ENCODE data around the gene UBE2L5. TPM values are rescaled to one million over a fixed set of nuclear protein-coding genes. Genes with fewer than 3 reads are reported as not detected.
A peak's percentile ranks its signal among the peaks of the same experiment; 100 is the strongest.

UBE2L5 gene
- total and polyA plus RNA-seq, 2 experiments from 2014 or later = not detected

- no peaks in the 10 kb centered on the region for H3F3A ChIP-seq (replicated peaks; ENCODE audit: low read depth)
- peak overlapping the region; percentile 75 for H3K4me2 ChIP-seq
- peaks cover 25% of the 10 kb centered on the region; the same call in 2 of the 3 replicates for H3K4me1 Mint-ChIP-seq
- H3K27me3 ChIP-seq (ENCODE audit: insufficient read depth) = no peaks in the 10 kb centered on the region
- no peaks in the 10 kb centered on the region for H3K27me3 Mint-ChIP-seq (ENCODE audit: insufficient read depth, low read depth, poor library complexity)
- no peaks in the 10 kb centered on the region for H3K36me3 ChIP-seq (ENCODE audit: insufficient read depth)
- H3K36me3 Mint-ChIP-seq (ENCODE audit: low read depth) = no peaks in the 10 kb centered on the region
- peak overlapping the region; percentile 84 for H3K27ac Mint-ChIP-seq
- TF ChIP-seq ZNF114 (CRISPR knock-in tag; IDR thresholded peaks at IDR 0.05) (no peak), POLR2AphosphoS5 (IDR thresholded peaks at IDR 0.05; ENCODE audit: low read depth) (peak; percentile 46; the same call in 1 of the 2 replicates)
- peak overlapping the region; percentile 74 for H3K4me3 Mint-ChIP-seq
- H3K27ac ChIP-seq (ENCODE audit: low read depth) = peak overlapping the region; percentile 64
- H3K4me3 ChIP-seq = peak overlapping the region; percentile 50
- no peaks in the 10 kb centered on the region for H3K79me2 ChIP-seq (replicated peaks; ENCODE audit: insufficient read depth)
- peak overlapping the region; percentile 93 for H2AFZ ChIP-seq
- no peaks in the 10 kb centered on the region for H3K9me2 ChIP-seq (ENCODE audit: insufficient read depth)
- DNase-seq (ENCODE audit: low spot score) = peak; percentile 78
- H3K4me1 ChIP-seq (ENCODE audit: insufficient read depth) = peaks cover 6% of the 10 kb centered on the region; the same call in 1 of the 2 replicates
- H3K9me3 Mint-ChIP-seq = no peaks in the 10 kb centered on the region
- ATAC-seq = peak; percentile 97
- no peaks in the 10 kb centered on the region for H4K20me1 ChIP-seq (replicated peaks; ENCODE audit: insufficient read depth)
These were observed 26.8 kb upstream of the UBE2L5 start for GRCh38 chr13:30395192-30396158.

- no peaks in the 10 kb centered on the region for H3K27me3 ChIP-seq (ENCODE audit: insufficient read depth)
- H4K20me1 ChIP-seq (replicated peaks; ENCODE audit: insufficient read depth) = no peaks in the 10 kb centered on the region
- H3K9me2 ChIP-seq (ENCODE audit: insufficient read depth) = no peaks in the 10 kb centered on the region
- DNase-seq (ENCODE audit: low spot score) = peak; percentile 12
- H3K4me3 ChIP-seq = peak overlapping the region; percentile 50; the same call in 1 of the 2 replicates
- Mint-ChIP-seq H3K27ac (no peak overlapping the region), H3K9me3 (no peaks in the 10 kb centered on the region), H3K27me3 (ENCODE audit: insufficient read depth, low read depth, poor library complexity) (no peaks in the 10 kb centered on the region), H3K36me3 (ENCODE audit: low read depth) (no peaks in the 10 kb centered on the region), H3K4me1 (peaks cover 30% of the 10 kb centered on the region), H3K4me3 (no peak overlapping the region)
- H3K36me3 ChIP-seq (ENCODE audit: insufficient read depth) = no peaks in the 10 kb centered on the region
- H3K4me2 ChIP-seq = peak overlapping the region; percentile 75
- peaks cover 12% of the 10 kb centered on the region for H3K4me1 ChIP-seq (ENCODE audit: insufficient read depth)
- ATAC-seq = no peak; the same call in 2 of the 3 replicates
- no peaks in the 10 kb centered on the region for H3K79me2 ChIP-seq (replicated peaks; ENCODE audit: insufficient read depth)
- H2AFZ ChIP-seq = 0 out of 2 replicates have a peak overlapping the region, but pooled peaks have one; percentile 2
- no peak overlapping the region for H3K27ac ChIP-seq (ENCODE audit: low read depth)
- no peak for TF ChIP-seq NANOG (IDR thresholded peaks at IDR 0.05; ENCODE audit: borderline replicate concordance)
- TF ChIP-seq EZH2 (IDR thresholded peaks at IDR 0.05; ENCODE audit: low read depth, unreplicated experiment) = no peak
- TF ChIP-seq EZH2phosphoT487 (IDR thresholded peaks at IDR 0.05; ENCODE audit: unreplicated experiment) = no peak
- TF ChIP-seq ZNF114 (CRISPR knock-in tag; IDR thresholded peaks at IDR 0.05) = no peak
- H3F3A ChIP-seq (replicated peaks; ENCODE audit: low read depth) = no peaks in the 10 kb centered on the region
These were observed 25.7 kb upstream of the UBE2L5 start for GRCh38 chr13:30396434-30397075.

GRCh38 chr13:30398601-30399072, 23.7 kb upstream of the UBE2L5 start:
- no peaks in the 10 kb centered on the region for H3K79me2 ChIP-seq (replicated peaks; ENCODE audit: insufficient read depth)
- H3K9me2 ChIP-seq (ENCODE audit: insufficient read depth) = 0 out of 2 replicates have a peak, but pooled peaks cover 7% of the 10 kb centered on the region
- no peaks in the 10 kb centered on the region for H3K27me3 ChIP-seq (ENCODE audit: insufficient read depth)
- Mint-ChIP-seq H3K9me3 (no peaks in the 10 kb centered on the region), H3K27ac (no peak overlapping the region), H3K4me1 (peaks cover 34% of the 10 kb centered on the region), H3K27me3 (ENCODE audit: insufficient read depth, low read depth, poor library complexity) (no peaks in the 10 kb centered on the region), H3K36me3 (ENCODE audit: low read depth) (no peaks in the 10 kb centered on the region), H3K4me3 (no peak overlapping the region)
- peaks cover 17% of the 10 kb centered on the region for H3K4me1 ChIP-seq (ENCODE audit: insufficient read depth)
- no peak overlapping the region for H3K4me3 ChIP-seq
- ATAC-seq (no peak), DNase-seq (ENCODE audit: low spot score) (no peak)
- no peak overlapping the region for H3K27ac ChIP-seq (ENCODE audit: low read depth)
- H3K36me3 ChIP-seq (ENCODE audit: insufficient read depth) = no peaks in the 10 kb centered on the region
- 0 out of 2 replicates have a peak, but pooled peaks cover 2% of the 10 kb centered on the region for H3F3A ChIP-seq (replicated peaks; ENCODE audit: low read depth)
- no peak overlapping the region for H3K4me2 ChIP-seq
- H4K20me1 ChIP-seq (replicated peaks; ENCODE audit: insufficient read depth) = no peaks in the 10 kb centered on the region
- peak overlapping the region; percentile 59; the same call in 1 of the 2 replicates for H2AFZ ChIP-seq
- TF ChIP-seq REST (IDR thresholded peaks at IDR 0.05; ENCODE audit: unreplicated experiment) = no peak
